H9 (cell line): ENCODE results near the gene ZRANB3. TPM values are rescaled to one million over a fixed set of nuclear protein-coding genes. Genes with fewer than 3 reads are reported as not detected.

Source experiments
- DNase-seq: peaks from one replicate; pipeline ENCODE4 v3.0.0-alpha.2; 2017
- H2AFZ ChIP-seq: one replicate; pipeline ENCODE4 v1.6.1; 2013; ENCODE audit warnings: mild to moderate bottlenecking, low read length, control low read depth, moderate library complexity
- H2AK5ac ChIP-seq: 2 replicates; pipeline ENCODE4 v1.6.1; 2013; ENCODE audit warnings: low read length, control low read depth, mixed read lengths; ENCODE audit not compliant: insufficient read length
- H2BK120ac ChIP-seq: one replicate; pipeline ENCODE4 v1.6.1; 2013; ENCODE audit warnings: low read depth, mild to moderate bottlenecking, low read length, control low read depth, inconsistent platforms; ENCODE audit not compliant: poor library complexity, severe bottlenecking
- H2BK12ac ChIP-seq: 2 replicates; pipeline ENCODE4 v1.6.1; 2013; ENCODE audit warnings: low read length, control low read depth, mixed read lengths, low read depth; ENCODE audit not compliant: insufficient read length
- H2BK15ac ChIP-seq: 2 replicates; pipeline ENCODE4 v1.6.1; 2013; ENCODE audit warnings: low read depth, low read length, control low read depth
- H2BK20ac ChIP-seq: one replicate; pipeline ENCODE4 v1.6.1; 2013; ENCODE audit warnings: low read depth, mild to moderate bottlenecking, low read length, control low read depth, inconsistent platforms; ENCODE audit not compliant: poor library complexity, severe bottlenecking
- H2BK5ac ChIP-seq: 2 replicates; pipeline ENCODE4 v1.6.1; 2013; ENCODE audit warnings: low read length, control low read depth, mixed read lengths; ENCODE audit not compliant: insufficient read length
- H3K14ac ChIP-seq: 2 replicates; pipeline ENCODE4 v1.6.1; 2013; ENCODE audit warnings: low read length, control low read depth; ENCODE audit not compliant: insufficient read depth
- H3K18ac ChIP-seq: 2 replicates; pipeline ENCODE4 v1.6.1; 2013; ENCODE audit warnings: low read depth, mild to moderate bottlenecking, mixed read lengths, low read length, control low read depth; ENCODE audit not compliant: insufficient read length
- H3K23ac ChIP-seq: 2 replicates; pipeline ENCODE4 v1.6.1; 2013; ENCODE audit warnings: low read length, control low read depth, mixed read lengths, low read depth; ENCODE audit not compliant: insufficient read length
- H3K23me2 ChIP-seq: 2 replicates; pipeline ENCODE4 v1.6.1; 2013; ENCODE audit warnings: low read depth, mild to moderate bottlenecking, mixed read lengths, low read length, control low read depth; ENCODE audit not compliant: insufficient read length, poor library complexity, severe bottlenecking
- H3K27ac ChIP-seq: 2 replicates; pipeline ENCODE4 v1.5.1; 2013; ENCODE audit warnings: low read length, control low read depth, mixed read lengths, low read depth; ENCODE audit not compliant: insufficient read length
- H3K27me3 ChIP-seq: 2 replicates; pipeline ENCODE4 v1.6.1; 2013; ENCODE audit warnings: low read length, control low read depth, inconsistent platforms; ENCODE audit not compliant: insufficient read depth
- H3K4ac ChIP-seq: 2 replicates; pipeline ENCODE4 v1.6.1; 2013; ENCODE audit warnings: low read depth, mild to moderate bottlenecking, control low read depth, inconsistent platforms, low read length, moderate library complexity
- H3K4me1 ChIP-seq: 2 replicates; pipeline ENCODE4 v1.6.1; 2013; ENCODE audit warnings: low read length, control low read depth, inconsistent platforms; ENCODE audit not compliant: insufficient read depth
- H3K4me2 ChIP-seq: 2 replicates; pipeline ENCODE4 v1.6.1; 2013; ENCODE audit warnings: low read length, control low read depth, mixed read lengths; ENCODE audit not compliant: insufficient read length, insufficient read depth
- H3K56ac ChIP-seq: 2 replicates; pipeline ENCODE4 v1.6.1; 2013; ENCODE audit warnings: low read depth, mild to moderate bottlenecking, mixed read lengths, low read length, control low read depth; ENCODE audit not compliant: insufficient read length
- H3K79me1 ChIP-seq: 2 replicates; pipeline ENCODE4 v1.6.1; 2013; ENCODE audit warnings: low read depth, mild to moderate bottlenecking, moderate library complexity, low read length, control low read depth, inconsistent platforms; ENCODE audit not compliant: insufficient read depth, poor library complexity, severe bottlenecking
- H3K79me2 ChIP-seq: 2 replicates; pipeline ENCODE4 v1.6.1; 2013; ENCODE audit warnings: low read length, control low read depth, inconsistent platforms; ENCODE audit not compliant: insufficient read depth
- H3K9ac ChIP-seq: 2 replicates; pipeline ENCODE4 v1.6.1; 2013; ENCODE audit warnings: low read length, control low read depth, mixed read lengths; ENCODE audit not compliant: insufficient read length; ENCODE audit errors: extremely low read depth
- H3K9me3 ChIP-seq: one replicate; pipeline ENCODE4 v1.6.1; 2013; ENCODE audit warnings: low read depth, low read length, inconsistent platforms; ENCODE audit not compliant: control insufficient read depth
- H3T11ph ChIP-seq: one replicate; pipeline ENCODE4 v1.6.1; 2013; ENCODE audit warnings: mild to moderate bottlenecking, low read length, control low read depth, inconsistent platforms
- H4K20me1 ChIP-seq: one replicate; pipeline ENCODE4 v1.6.1; 2013; ENCODE audit not compliant: control insufficient read depth, insufficient read length, insufficient read depth
- H4K5ac ChIP-seq: 2 replicates; pipeline ENCODE4 v1.6.1; 2013; ENCODE audit warnings: low read depth, mild to moderate bottlenecking, mixed read lengths, low read length, control low read depth; ENCODE audit not compliant: insufficient read length
- H4K8ac ChIP-seq: replicated peaks from 2 replicates; pipeline ENCODE4 v1.6.1; 2013; ENCODE audit warnings: low read length, control low read depth, mixed read lengths, low read depth; ENCODE audit not compliant: insufficient read length
- H4K91ac ChIP-seq: 2 replicates; pipeline ENCODE4 v1.6.1; 2013; ENCODE audit warnings: low read depth, mild to moderate bottlenecking, moderate library complexity, mixed read lengths, low read length, control low read depth; ENCODE audit not compliant: insufficient read length
- H3K27ac Mint-ChIP-seq, 3 experiments: 2 replicates in 2 of 3; 3 replicates in 1 of 3; pipeline ENCODE4 v1.8.0; 2020 to 2021; ENCODE audit warnings: mixed read lengths in 3 of 3, mild to moderate bottlenecking in 1 of 3, moderate library complexity in 1 of 3
- H3K27me3 Mint-ChIP-seq: 2 replicates; pipeline ENCODE4 v1.8.0; 2021; ENCODE audit warnings: low read depth, mild to moderate bottlenecking, moderate library complexity, mixed read lengths
- H3K36me3 Mint-ChIP-seq, 3 experiments: 2 replicates in 2 of 3; 3 replicates in 1 of 3; pipeline ENCODE4 v1.8.0; 2020 to 2021; ENCODE audit warnings: low read depth in 3 of 3, mixed read lengths in 3 of 3; ENCODE audit not compliant: insufficient read depth in 1 of 3
- H3K4me1 Mint-ChIP-seq, 2 experiments: 2 replicates each; pipeline ENCODE4 v1.8.0; 2020; ENCODE audit warnings: mixed read lengths in 2 of 2
- H3K4me3 Mint-ChIP-seq, 2 experiments: 2 replicates in 1 of 2; 3 replicates in 1 of 2; pipeline ENCODE4 v1.8.0; 2020 to 2021; ENCODE audit warnings: mild to moderate bottlenecking in 2 of 2, mixed read lengths in 2 of 2, moderate library complexity in 1 of 2
- H3K9me3 Mint-ChIP-seq, 2 experiments: 2 replicates in 1 of 2; 3 replicates in 1 of 2; pipeline ENCODE4 v1.8.0; 2020; ENCODE audit warnings: mild to moderate bottlenecking in 2 of 2, mixed read lengths in 2 of 2, moderate library complexity in 1 of 2
- WGBS: extraction: QIAGEN DNeasy Blood & Tissue Kit; methylation state at CpG from one replicate; pipeline ENCODE4 v1.1.7; 2013; ENCODE audit warnings: missing lambda C conversion rate, low lambda C conversion rate, mixed read lengths; ENCODE audit not compliant: insufficient read length; ENCODE audit errors: extremely low coverage; 5-methylcytosine and 5-hydroxymethylcytosine counted together
- total RNA-seq: library from RNA; stranded (reverse); gene quantifications from 2 replicates; pipeline ENCODE4 v1.2.1, GENCODE V29; 2021
- TF ChIP-seq, protein P1 (sequence below): fragments of 200-600 bp; sonication (generic); conservative IDR thresholded peaks from 3 replicates; pipeline ENCODE4 v1.8.0; 2021; ENCODE audit warnings: antibody characterized with exemption, mild to moderate bottlenecking

The ZRANB3 gene
- total RNA-seq, 1 experiment from 2014 or later: 16.7 TPM

DNA sequence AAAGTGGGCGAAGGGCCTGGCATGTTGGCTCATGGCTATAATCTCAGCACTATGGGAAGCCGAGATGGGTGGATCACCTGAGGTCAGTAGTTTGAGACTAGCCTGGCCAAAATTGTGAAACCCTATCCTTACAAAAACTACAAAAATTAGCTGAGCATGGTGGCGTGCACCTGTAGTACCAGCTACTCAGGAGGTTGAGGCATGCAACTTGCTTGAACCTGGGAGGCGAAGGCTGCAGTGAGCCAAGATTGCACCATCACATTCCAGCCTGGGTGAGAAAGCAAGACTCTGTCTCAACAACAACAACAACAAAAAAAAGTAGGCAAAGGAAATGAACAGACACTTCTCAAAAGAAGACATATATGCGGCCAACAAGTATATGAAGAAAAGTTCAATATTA, 282.4 kb downstream of the ZRANB3 start:
- Histone ChIP-seq H3K9me3 (no peaks in the 10 kb centered on the region), H3K14ac (no peak overlapping the region), H3K4ac (no peak overlapping the region), H2BK120ac (no peak overlapping the region), H4K91ac (no peak overlapping the region), H2BK20ac (no peak overlapping the region), H3K27ac (no peak overlapping the region), H4K20me1 (no peaks in the 10 kb centered on the region), H4K5ac (no peak overlapping the region), H2AFZ (no peak overlapping the region), H3K79me2 (no peaks in the 10 kb centered on the region), H3K9ac (no peak overlapping the region), H2AK5ac (no peak overlapping the region), H3K4me2 (no peak overlapping the region), H3K23me2 (no peaks in the 10 kb centered on the region), H3K18ac (no peak overlapping the region), H2BK15ac (no peak overlapping the region), H3K4me1 (peaks cover 6% of the 10 kb centered on the region), H3K27me3 (no peaks in the 10 kb centered on the region), H3K23ac (no peak overlapping the region), H2BK12ac (no peak overlapping the region), H3T11ph (no peak overlapping the region), H2BK5ac (no peak overlapping the region), H3K56ac (no peak overlapping the region), H4K8ac (no peak overlapping the region), H3K79me1 (no peaks in the 10 kb centered on the region)
- Mint-ChIP-seq H3K27ac (no peak overlapping the region), H3K4me3 (no peak overlapping the region), H3K36me3 (peaks cover 26 to 28% (median 26%) of the 10 kb centered on the region in 3 experiments), H3K27me3 (no peaks in the 10 kb centered on the region; the same call in 1 of the 2 replicates), H3K4me1 (peaks cover 9% of the 10 kb centered on the region in 2 experiments), H3K9me3 (peaks cover 23 to 24% of the 10 kb centered on the region in 2 experiments)
- TF ChIP-seq, protein P1, sequence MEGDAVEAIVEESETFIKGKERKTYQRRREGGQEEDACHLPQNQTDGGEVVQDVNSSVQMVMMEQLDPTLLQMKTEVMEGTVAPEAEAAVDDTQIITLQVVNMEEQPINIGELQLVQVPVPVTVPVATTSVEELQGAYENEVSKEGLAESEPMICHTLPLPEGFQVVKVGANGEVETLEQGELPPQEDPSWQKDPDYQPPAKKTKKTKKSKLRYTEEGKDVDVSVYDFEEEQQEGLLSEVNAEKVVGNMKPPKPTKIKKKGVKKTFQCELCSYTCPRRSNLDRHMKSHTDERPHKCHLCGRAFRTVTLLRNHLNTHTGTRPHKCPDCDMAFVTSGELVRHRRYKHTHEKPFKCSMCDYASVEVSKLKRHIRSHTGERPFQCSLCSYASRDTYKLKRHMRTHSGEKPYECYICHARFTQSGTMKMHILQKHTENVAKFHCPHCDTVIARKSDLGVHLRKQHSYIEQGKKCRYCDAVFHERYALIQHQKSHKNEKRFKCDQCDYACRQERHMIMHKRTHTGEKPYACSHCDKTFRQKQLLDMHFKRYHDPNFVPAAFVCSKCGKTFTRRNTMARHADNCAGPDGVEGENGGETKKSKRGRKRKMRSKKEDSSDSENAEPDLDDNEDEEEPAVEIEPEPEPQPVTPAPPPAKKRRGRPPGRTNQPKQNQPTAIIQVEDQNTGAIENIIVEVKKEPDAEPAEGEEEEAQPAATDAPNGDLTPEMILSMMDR: no peak
- no CpG with 5 or more reads among the region's 5 CpGs for WGBS
- DNase-seq: no peak
